GM12875 (cell line): ENCODE measurements around the gene PTMS.

ENCODE experiments used
- H3K4me3 ChIP-seq: one replicate; pipeline ENCODE4 v1.5.1; 2011; ENCODE audit warnings: low read depth, low read length, control low read depth
- TF ChIP-seq, protein P1 (sequence below): IDR thresholded peaks from 2 replicates; pipeline ENCODE4 v1.5.1; 2011; ENCODE audit warnings: low read depth, mild to moderate bottlenecking, control low read depth, inconsistent platforms, low read length, moderate library complexity, borderline replicate concordance; ENCODE audit not compliant: insufficient read depth

Gene PTMS

DNA sequence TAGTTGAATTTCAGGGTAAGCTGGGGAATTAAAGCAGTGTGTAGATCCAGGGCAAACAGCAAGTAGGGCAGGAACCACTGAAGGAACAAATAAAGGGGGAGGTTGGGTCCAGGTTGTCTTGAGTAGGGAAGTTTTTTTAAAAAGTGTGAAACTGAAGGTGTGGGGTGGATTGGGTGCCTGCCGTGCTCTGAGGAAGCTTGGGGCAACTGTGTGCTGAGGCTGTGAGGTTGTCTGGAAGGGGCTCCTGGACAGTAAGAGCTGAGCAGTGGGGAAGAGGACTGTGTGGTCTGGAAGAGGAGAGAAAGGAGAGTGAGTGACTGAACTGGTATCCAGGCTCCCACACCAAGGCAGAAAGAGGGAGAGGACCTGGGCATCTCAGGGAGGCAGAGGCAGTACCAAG is 44.6 kb downstream of the PTMS start:
- no peak overlapping the region for H3K4me3 ChIP-seq
- TF ChIP-seq, protein P1, sequence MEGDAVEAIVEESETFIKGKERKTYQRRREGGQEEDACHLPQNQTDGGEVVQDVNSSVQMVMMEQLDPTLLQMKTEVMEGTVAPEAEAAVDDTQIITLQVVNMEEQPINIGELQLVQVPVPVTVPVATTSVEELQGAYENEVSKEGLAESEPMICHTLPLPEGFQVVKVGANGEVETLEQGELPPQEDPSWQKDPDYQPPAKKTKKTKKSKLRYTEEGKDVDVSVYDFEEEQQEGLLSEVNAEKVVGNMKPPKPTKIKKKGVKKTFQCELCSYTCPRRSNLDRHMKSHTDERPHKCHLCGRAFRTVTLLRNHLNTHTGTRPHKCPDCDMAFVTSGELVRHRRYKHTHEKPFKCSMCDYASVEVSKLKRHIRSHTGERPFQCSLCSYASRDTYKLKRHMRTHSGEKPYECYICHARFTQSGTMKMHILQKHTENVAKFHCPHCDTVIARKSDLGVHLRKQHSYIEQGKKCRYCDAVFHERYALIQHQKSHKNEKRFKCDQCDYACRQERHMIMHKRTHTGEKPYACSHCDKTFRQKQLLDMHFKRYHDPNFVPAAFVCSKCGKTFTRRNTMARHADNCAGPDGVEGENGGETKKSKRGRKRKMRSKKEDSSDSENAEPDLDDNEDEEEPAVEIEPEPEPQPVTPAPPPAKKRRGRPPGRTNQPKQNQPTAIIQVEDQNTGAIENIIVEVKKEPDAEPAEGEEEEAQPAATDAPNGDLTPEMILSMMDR: no peak

DNA sequence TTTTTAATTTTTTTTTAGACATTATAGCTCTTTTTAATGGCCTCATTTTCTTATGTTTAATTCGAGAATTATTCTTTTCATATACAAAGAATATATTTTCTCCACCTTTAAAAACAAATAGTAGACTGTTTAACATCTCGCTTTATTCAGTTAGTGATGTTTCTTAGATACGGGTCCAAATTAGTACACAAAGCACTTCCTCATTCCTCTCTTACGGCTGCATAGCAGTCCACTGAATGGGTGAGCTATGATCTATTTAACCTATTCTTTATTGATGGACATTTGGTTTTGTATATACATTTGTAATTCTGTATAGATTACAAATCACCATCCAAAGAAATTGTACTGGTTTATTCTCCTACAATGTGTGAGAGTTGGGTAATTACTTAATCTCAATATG is 47.2 kb downstream of the PTMS start:
- TF ChIP-seq, protein P1: no peak

DNA sequence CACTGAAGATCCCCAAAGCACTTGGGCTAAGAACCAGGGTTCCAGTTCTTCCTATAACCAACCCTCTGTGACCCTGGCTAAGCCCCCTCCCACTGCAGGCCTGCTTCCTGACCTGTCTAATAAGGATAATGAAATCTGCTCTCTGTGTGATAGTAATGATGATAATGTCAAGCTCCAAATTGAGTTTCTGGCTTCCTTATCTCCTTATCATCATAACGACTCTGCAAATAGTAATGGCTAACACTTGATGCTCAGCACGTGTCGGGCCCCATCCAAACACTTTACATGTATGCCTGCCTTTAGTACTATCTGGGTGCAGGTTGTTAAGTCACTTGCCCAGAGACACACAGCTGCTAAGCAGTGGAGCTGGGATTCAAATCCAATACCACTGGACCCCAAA is 50.4 kb downstream of the PTMS start:
- H3K4me3 ChIP-seq: no peak overlapping the region
- TF ChIP-seq, protein P1: no peak

More for the DNA sequence above, 47.2 kb downstream of the PTMS start:
- H3K4me3 ChIP-seq: no peak overlapping the region

DNA sequence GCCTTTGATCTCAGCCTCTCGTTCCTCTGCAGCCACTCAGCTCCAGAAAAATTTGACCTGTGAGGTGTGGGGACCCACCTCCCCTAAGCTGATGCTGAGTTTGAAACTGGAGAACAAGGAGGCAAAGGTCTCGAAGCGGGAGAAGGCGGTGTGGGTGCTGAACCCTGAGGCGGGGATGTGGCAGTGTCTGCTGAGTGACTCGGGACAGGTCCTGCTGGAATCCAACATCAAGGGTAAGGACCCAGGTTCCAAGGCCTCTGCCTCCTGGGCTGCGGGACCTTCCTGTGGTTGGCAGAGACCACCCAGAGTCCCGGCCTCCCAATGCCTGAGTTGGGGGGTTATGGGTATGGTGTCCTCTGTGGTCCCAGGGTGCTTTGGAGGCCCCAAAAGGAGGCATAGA is 50.9 kb downstream of the PTMS start:
- no peak overlapping the region for H3K4me3 ChIP-seq
- TF ChIP-seq, protein P1: no peak

DNA sequence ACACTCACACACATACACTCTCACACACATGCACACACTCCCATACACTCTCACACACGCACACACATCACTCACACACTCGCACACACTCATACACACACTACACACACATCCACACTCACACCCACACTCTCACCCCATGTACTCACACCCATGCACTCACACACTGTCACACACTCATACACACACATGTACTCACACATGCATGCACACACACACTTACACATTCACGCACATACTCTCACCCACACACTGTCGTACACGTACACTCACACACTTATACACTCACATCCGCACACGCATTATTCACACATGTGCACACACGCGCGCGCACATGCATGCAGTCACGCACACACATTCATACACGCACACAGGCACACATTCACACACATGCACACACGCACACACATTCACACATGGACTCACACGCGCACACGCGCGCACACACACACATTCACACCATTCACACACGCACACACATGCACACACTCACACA is 51.5 kb downstream of the PTMS start:
- no peak overlapping the region for H3K4me3 ChIP-seq
- TF ChIP-seq, protein P1: no peak

DNA sequence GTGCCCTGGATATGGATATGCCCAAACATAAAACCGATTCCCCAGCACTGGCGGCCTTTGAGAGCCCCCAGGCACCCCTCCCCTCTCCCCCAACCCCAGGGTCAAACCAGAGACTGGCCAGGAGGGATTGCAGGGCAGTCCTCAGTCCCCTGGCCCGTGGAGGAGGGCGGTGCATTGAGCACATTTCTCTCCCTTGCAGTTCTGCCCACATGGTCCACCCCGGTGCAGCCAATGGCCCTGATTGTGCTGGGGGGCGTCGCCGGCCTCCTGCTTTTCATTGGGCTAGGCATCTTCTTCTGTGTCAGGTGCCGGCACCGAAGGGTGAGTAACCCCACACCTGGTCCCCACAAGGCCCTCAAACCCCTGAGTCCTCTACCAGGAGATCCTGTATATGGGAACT is 52.1 kb downstream of the PTMS start:
- TF ChIP-seq, protein P1: no peak
- no peak overlapping the region for H3K4me3 ChIP-seq

DNA sequence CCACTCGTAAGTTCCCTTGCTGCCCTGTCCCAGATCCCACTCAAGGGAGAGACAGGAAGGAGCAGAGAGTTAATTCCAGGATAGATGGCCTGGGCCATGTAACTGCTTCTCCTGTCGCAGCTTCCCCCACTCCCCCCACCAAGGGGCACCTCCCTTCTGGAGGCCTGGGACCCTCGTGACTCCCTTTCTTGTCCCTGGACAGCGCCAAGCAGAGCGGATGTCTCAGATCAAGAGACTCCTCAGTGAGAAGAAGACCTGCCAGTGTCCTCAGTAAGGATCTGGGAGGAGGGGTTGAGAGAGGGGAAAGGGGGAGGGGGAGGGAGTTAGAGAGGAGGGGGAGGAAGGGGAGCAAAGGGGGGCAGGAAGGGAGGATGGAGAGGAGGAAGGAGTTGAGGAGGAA is 52.5 kb downstream of the PTMS start:
- no peak overlapping the region for H3K4me3 ChIP-seq
- TF ChIP-seq, protein P1: no peak
